Tibial nerve (tissue), 4 donors: ENCODE data around the gene PKNOX2.

Source experiments
- CTCF ChIP-seq, 5 experiments: fragments of 200-600 bp in 3 of 5; fragments of 450-650 bp in 2 of 5; sonication (generic) in 3 of 5; IDR thresholded peaks; one replicate each; pipeline ENCODE4 v1.5.1; 2016 to 2019; ENCODE audit warnings: antibody characterized with exemption in 5 of 5, mild to moderate bottlenecking in 3 of 5, moderate library complexity in 2 of 5
- EP300 ChIP-seq, 2 donors: sonication (generic); formaldehyde crosslinking; IDR thresholded peaks; one replicate each; pipeline ENCODE4 v1.6.1; 2017; ENCODE audit warnings: antibody characterized with exemption in 2 of 2, mild to moderate bottlenecking in 1 of 2
- POLR2A ChIP-seq, 2 donors: fragments of 450-650 bp; IDR thresholded peaks; one replicate each; pipeline ENCODE4 v1.6.1; 2017; ENCODE audit warnings: antibody characterized with exemption in 2 of 2, mild to moderate bottlenecking in 2 of 2, moderate library complexity in 2 of 2

DNA sequence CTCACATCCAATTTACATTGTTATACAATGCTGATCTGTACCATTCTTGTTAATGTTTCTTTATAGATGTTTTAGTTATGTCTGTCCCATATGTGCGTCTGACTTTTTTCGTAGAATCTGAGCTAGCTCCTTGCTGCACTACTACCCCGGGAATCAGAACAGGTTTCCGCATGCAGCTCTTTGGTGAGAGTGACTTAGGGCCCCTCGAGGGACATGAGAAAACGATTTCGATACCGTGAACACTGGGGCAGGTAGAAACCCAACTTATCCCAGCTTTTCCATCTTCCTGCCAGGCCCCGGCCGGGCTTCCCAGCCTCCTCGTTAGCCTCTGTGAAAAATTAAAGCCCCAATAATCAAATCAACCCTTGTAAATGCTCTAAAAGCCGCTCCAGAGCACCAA, 23.4 kb upstream of the PKNOX2 start:
- no peak for TF ChIP-seq CTCF (IDR thresholded peaks at IDR 0.05)
- TF ChIP-seq EP300 (IDR thresholded peaks at IDR 0.05), result no peak
- no peak for TF ChIP-seq POLR2A (IDR thresholded peaks at IDR 0.05)
